ENCODE results near the gene TDRD12.

- TF ChIP-seq POLR2A (IDR thresholded peaks at IDR 0.05): no peak
- no peak for TF ChIP-seq CTCF (IDR thresholded peaks at IDR 0.05)
These were observed 25.2 kb downstream of the TDRD12 start for GRCh38 chr19:32744555-32745325.

Measured in thyroid gland (tissue), 4 donors.